D341Med (cell line): ENCODE results near the gene FBXO48.

ENCODE experiments used
- DNase-seq: peaks from one replicate; pipeline ENCODE4 v3.0.0; 2012; ENCODE audit warnings: low spot score

The FBXO48 gene

DNA sequence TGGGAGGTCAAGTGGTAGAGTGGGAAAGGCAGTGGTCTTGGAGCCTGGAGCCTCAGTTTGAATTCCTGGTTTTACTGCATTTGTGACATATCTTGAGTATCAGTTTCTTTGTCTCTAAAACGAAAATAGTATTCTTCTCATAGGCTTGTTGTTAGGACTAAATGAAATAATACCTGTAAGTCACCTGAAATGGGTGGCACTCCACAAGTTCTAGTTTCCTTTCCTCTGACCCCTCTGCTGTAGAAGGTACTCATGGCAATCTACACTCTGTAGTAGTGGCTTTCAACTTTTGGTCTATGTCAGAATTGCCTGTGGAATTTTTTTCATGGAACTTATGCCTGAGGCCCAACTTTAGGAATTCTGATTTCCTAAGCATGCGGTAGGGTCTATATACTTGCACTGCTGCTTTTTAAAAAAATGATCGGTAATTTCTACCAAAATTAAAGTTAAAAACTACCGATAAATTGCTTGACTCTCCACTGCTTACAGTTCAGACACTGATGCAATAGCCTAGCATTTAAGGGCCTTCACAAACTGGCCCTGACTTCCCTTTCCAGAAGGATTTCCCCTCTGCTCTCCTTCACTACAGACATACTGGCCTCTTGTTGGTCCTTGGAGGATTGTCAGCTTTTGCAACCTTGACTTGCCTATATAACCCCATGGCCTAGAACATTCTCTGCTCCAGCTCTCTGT, 54.8 kb downstream of the FBXO48 start:
- no peak for DNase-seq

- no peak for DNase-seq
Measured at GRCh38 chr2:68411397-68412126, 55.5 kb downstream of the FBXO48 start.
